Caco-2 (cell line): ENCODE data around the gene PKIB. TPM values are rescaled to one million over a fixed set of nuclear protein-coding genes. Genes with fewer than 3 reads are reported as not detected.

Experiments used
- BruUV-seq: library from RNA; stranded (reverse); fragments of 400-500 nt; replicated peaks from 2 replicates; lab custom pipeline; 2021; lab: Mats Ljungman, UMichigan
- CTCF ChIA-PET: fragments of 300-600 bp; sonication (Branson Sonifier 250); formaldehyde crosslinking; loops from one replicate; lab custom pipeline; 2022; ENCODE audit warnings: antibody characterized with exemption; lab: Charles Lee
- POLR2A ChIA-PET: fragments of 300-600 bp; sonication (Branson Sonifier 250); formaldehyde crosslinking; loops from one replicate; lab custom pipeline; 2022; ENCODE audit warnings: antibody characterized with exemption; lab: Charles Lee
- DNase-seq, 2 experiments: peaks; one replicate each; pipeline versions ENCODE4 v3.0.0 to v3.0.0-alpha.2; 2020 to 2022
- H3K27me3 ChIP-seq: replicated peaks from 2 replicates; pipeline ENCODE4 v1.6.0; 2011; ENCODE audit warnings: low read length; ENCODE audit not compliant: control insufficient read depth, insufficient read depth
- H3K36me3 ChIP-seq: 2 replicates; pipeline ENCODE4 v1.5.1; 2011; ENCODE audit warnings: low read length; ENCODE audit not compliant: control insufficient read depth, insufficient read depth
- H3K4me1 ChIP-seq: fragments of 250-450 bp; sonication (Bioruptor Pico); 2 replicates; pipeline ENCODE4 v1.5.1; 2020; ENCODE audit warnings: mild to moderate bottlenecking
- H3K4me3 ChIP-seq: 2 replicates; pipeline ENCODE4 v1.5.1; 2011; ENCODE audit warnings: low read depth, mild to moderate bottlenecking, control low read depth, low read length
- H3K9me3 ChIP-seq: fragments of 250-450 bp; sonication (Bioruptor Pico); 2 replicates; pipeline ENCODE4 v1.5.1; 2020; ENCODE audit warnings: mild to moderate bottlenecking, moderate library complexity
- H3K27ac Mint-ChIP-seq: one replicate; pipeline ENCODE4 v1.8.0; 2022; ENCODE audit warnings: mixed read lengths; ENCODE audit not compliant: unreplicated experiment
- H3K27me3 Mint-ChIP-seq: one replicate; pipeline ENCODE4 v1.8.0; 2022; ENCODE audit warnings: mixed read lengths; ENCODE audit not compliant: insufficient read depth, unreplicated experiment
- H3K36me3 Mint-ChIP-seq: one replicate; pipeline ENCODE4 v1.8.0; 2022; ENCODE audit warnings: mild to moderate bottlenecking, mixed read lengths; ENCODE audit not compliant: insufficient read depth, unreplicated experiment
- H3K4me1 Mint-ChIP-seq: one replicate; pipeline ENCODE4 v1.8.0; 2022; ENCODE audit warnings: low read depth, mixed read lengths; ENCODE audit not compliant: unreplicated experiment
- H3K4me3 Mint-ChIP-seq: one replicate; pipeline ENCODE4 v1.8.0; 2022; ENCODE audit warnings: mild to moderate bottlenecking, moderate library complexity, mixed read lengths; ENCODE audit not compliant: unreplicated experiment
- H3K9me3 Mint-ChIP-seq: one replicate; pipeline ENCODE4 v1.8.0; 2022; ENCODE audit warnings: mixed read lengths; ENCODE audit not compliant: unreplicated experiment
- intact Hi-C: fragments of 100-400 bp; cut with micrococcal nuclease; formaldehyde crosslinking; loops from one replicate; pipeline ENCODE4 v1.10.0; 2022; ENCODE audit not compliant: unreplicated experiment
- total RNA-seq: library from RNA; stranded (reverse); gene quantifications from 2 replicates; pipeline ENCODE4 v1.2.3, GENCODE V29; 2022
- TF ChIP-seq, protein P1 (sequence below), 2 experiments: fragments of 200-600 bp in 1 of 2; IDR thresholded peaks; 1 replicate in 1 of 2; 2 replicates in 1 of 2; pipeline versions ENCODE4 v1.5.1 to v1.8.0; 2011 to 2022; ENCODE audit warnings: antibody characterized with exemption in 1 of 2, control low read depth in 1 of 2, inconsistent platforms in 1 of 2, low read depth in 1 of 2, low read length in 1 of 2, mild to moderate bottlenecking in 1 of 2, moderate library complexity in 1 of 2; ENCODE audit not compliant: insufficient read depth in 1 of 2, severe bottlenecking in 1 of 2, unreplicated experiment in 1 of 2

Gene PKIB
- total RNA-seq, 1 experiment from 2014 or later, result 18.6 TPM

DNA sequence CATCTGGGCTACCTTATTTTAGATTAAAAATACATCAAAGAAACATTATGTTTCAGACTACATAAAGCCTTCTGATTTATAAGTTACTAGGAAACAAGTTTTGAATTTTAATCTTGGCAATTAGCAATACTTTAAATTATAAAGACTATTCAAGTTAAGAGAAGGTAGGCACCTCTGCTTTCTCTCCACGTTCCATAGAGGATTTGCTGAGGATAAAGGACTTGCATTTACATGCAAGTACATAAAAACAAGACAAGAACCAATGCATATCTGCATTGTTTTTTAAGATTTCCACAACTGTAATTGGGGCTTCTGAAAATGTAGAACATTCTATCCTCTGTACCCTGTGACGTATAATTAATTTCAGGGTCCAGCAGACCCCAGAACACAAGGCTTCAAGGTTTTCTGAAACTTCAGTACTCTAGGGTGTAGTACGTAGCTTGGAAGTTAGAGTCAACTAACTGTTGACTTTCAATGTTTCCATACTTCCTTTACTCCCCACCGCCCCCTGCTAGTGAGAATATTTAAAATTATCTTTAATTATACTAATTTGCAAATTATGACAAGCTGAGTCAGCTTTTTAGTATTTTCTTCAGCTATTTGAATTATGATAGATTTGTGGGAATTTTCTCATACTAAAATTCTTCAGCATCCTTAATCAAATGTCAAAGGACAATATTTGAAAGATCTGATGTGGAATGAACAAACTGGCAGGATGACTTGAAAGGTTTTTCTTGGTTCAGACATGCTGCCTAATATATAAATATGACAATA lies 82.8 kb downstream of the PKIB start:
- no peak overlapping the region for H3K4me3 Mint-ChIP-seq

DNA sequence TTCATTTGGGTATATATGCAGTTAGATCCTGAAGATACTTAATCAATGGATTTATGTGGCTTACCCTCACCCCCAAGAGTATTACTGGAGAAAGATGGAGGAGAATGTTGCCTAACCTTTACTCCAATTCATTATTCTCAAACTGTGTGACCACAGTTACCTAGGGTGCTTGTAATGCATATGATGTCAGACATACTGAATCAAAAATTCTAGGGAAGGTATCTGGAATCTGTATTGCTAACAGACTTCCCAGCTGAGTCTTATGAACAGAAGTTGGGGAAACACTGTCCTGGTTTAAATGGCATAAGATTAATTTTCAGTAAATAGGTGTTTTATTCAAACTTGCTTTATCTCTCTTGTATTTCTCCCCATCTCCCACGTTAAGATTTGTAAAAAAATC lies 83.9 kb downstream of the PKIB start:
- TF ChIP-seq, protein P1, sequence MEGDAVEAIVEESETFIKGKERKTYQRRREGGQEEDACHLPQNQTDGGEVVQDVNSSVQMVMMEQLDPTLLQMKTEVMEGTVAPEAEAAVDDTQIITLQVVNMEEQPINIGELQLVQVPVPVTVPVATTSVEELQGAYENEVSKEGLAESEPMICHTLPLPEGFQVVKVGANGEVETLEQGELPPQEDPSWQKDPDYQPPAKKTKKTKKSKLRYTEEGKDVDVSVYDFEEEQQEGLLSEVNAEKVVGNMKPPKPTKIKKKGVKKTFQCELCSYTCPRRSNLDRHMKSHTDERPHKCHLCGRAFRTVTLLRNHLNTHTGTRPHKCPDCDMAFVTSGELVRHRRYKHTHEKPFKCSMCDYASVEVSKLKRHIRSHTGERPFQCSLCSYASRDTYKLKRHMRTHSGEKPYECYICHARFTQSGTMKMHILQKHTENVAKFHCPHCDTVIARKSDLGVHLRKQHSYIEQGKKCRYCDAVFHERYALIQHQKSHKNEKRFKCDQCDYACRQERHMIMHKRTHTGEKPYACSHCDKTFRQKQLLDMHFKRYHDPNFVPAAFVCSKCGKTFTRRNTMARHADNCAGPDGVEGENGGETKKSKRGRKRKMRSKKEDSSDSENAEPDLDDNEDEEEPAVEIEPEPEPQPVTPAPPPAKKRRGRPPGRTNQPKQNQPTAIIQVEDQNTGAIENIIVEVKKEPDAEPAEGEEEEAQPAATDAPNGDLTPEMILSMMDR (IDR thresholded peaks at IDR 0.05; ENCODE audit: insufficient read depth in 1 of 2, low read depth in 1 of 2, low read length in 1 of 2, severe bottlenecking in 1 of 2, unreplicated experiment in 1 of 2), result no peak
- Mint-ChIP-seq H3K27me3 (no peaks in the 10 kb centered on the region), H3K36me3 (no peaks in the 10 kb centered on the region), H3K4me3 (no peak overlapping the region), H3K27ac (no peak overlapping the region), H3K4me1 (no peaks in the 10 kb centered on the region), H3K9me3 (peaks cover 23% of the 10 kb centered on the region)
- H3K27me3 ChIP-seq, result no peaks in the 10 kb centered on the region
- BruUV-seq, result no TSS peak
- intact Hi-C loops, result no loop called here
- ChIA-PET CTCF (no interaction called here), POLR2A (interaction anchor here (0.6 kb wide), 1 partner anchor 203 kb away, joined by 3 read pairs; no protein-coding TSS in a partner anchor)
- no peaks in the 10 kb centered on the region for H3K4me1 ChIP-seq
- H3K9me3 ChIP-seq, result no peaks in the 10 kb centered on the region
- no peak overlapping the region for H3K4me3 ChIP-seq
- no peaks in the 10 kb centered on the region for H3K36me3 ChIP-seq
- no peak for DNase-seq

More for the DNA sequence above, 82.8 kb downstream of the PKIB start:
- no peak for DNase-seq
- no peaks in the 10 kb centered on the region for H3K4me1 Mint-ChIP-seq
- ChIA-PET POLR2A (no interaction called here), CTCF (no interaction called here)
- no peaks in the 10 kb centered on the region for H3K36me3 Mint-ChIP-seq
- TF ChIP-seq, protein P1 (IDR thresholded peaks at IDR 0.05; ENCODE audit: insufficient read depth in 1 of 2, low read depth in 1 of 2, low read length in 1 of 2, severe bottlenecking in 1 of 2, unreplicated experiment in 1 of 2), result no peak
- no peak overlapping the region for H3K4me3 ChIP-seq
- no peaks in the 10 kb centered on the region for H3K27me3 Mint-ChIP-seq
- no peaks in the 10 kb centered on the region for H3K4me1 ChIP-seq
- no peaks in the 10 kb centered on the region for H3K27me3 ChIP-seq
- intact Hi-C loops, result no loop called here
- peaks cover 27% of the 10 kb centered on the region for H3K9me3 Mint-ChIP-seq
- no peaks in the 10 kb centered on the region for H3K9me3 ChIP-seq
- no TSS peak for BruUV-seq
- no peaks in the 10 kb centered on the region for H3K36me3 ChIP-seq
- H3K27ac Mint-ChIP-seq, result no peak overlapping the region

DNA sequence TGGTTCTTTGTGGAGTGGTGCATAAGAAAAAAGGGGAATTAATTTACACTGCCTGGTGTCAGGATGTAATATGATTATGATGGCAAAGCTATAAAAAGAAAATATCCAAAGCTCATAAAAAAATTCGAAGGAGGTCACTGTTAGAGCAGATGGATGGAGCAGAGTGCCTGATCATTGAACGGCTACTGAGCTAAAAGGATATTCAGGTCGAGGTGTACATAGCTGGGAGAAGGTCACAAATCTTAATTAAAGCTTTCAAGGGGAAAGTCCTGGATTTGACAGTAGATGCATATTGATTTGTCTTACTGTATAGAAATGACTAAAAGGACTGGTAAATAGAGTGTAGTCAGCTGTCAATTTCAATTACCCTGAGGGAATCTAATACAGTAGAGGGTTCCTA lies 84.4 kb downstream of the PKIB start:
- Histone ChIP-seq H3K27me3 (no peaks in the 10 kb centered on the region), H3K4me1 (no peaks in the 10 kb centered on the region), H3K9me3 (no peaks in the 10 kb centered on the region), H3K4me3 (no peak overlapping the region), H3K36me3 (no peaks in the 10 kb centered on the region)
- Mint-ChIP-seq H3K27ac (no peak overlapping the region), H3K36me3 (no peaks in the 10 kb centered on the region), H3K9me3 (peaks cover 17% of the 10 kb centered on the region), H3K4me3 (no peak overlapping the region), H3K27me3 (no peaks in the 10 kb centered on the region), H3K4me1 (no peaks in the 10 kb centered on the region)
- TF ChIP-seq, protein P1 (IDR thresholded peaks at IDR 0.05; ENCODE audit: insufficient read depth in 1 of 2, low read depth in 1 of 2, low read length in 1 of 2, severe bottlenecking in 1 of 2, unreplicated experiment in 1 of 2), result no peak
- DNase-seq, result no peak
- BruUV-seq, result no TSS peak
- intact Hi-C loops, result no loop called here
- ChIA-PET CTCF (no interaction called here), POLR2A (interaction anchor here (0.6 kb wide), 1 partner anchor 202 kb away, joined by 3 read pairs; no protein-coding TSS in a partner anchor)
